H1 (cell line): Measurements from ENCODE around the gene P3H2.

ENCODE experiments used
- ASH2L ChIP-seq: fragments of 200-600, 300-600 bp; sonication (generic); IDR thresholded peaks from one replicate; pipeline ENCODE4 v1.7.1; 2017; ENCODE audit warnings: low read length
- EZH2 ChIP-seq: fragments of 200-600 bp; sonication (generic); IDR thresholded peaks from 2 replicates; pipeline ENCODE4 v1.7.1; 2012; ENCODE audit warnings: low read depth, mild to moderate bottlenecking, moderate library complexity, low read length, inconsistent platforms; ENCODE audit not compliant: severe bottlenecking
- GTF2F1 ChIP-seq: IDR thresholded peaks from 2 replicates; pipeline ENCODE4 v1.6.1; 2012; ENCODE audit warnings: low read depth, low read length, improper control_type of control experiment, borderline replicate concordance
- POLR2AphosphoS5 ChIP-seq: IDR thresholded peaks from 2 replicates; pipeline ENCODE4 v1.6.1; 2011; ENCODE audit warnings: low read depth, low read length
- SAP30 ChIP-seq: fragments of 300-600 bp; sonication (generic); IDR thresholded peaks from 2 replicates; pipeline ENCODE4 v1.7.1; 2012; ENCODE audit warnings: low read length, moderate library complexity, mild to moderate bottlenecking, inconsistent platforms; ENCODE audit not compliant: insufficient read depth, insufficient replicate concordance

GRCh38 chr3:190000861-190001196 is 119.9 kb downstream of the P3H2 start:
- TF ChIP-seq POLR2AphosphoS5 (no peak), GTF2F1 (no peak), EZH2 (no peak), SAP30 (no peak), ASH2L (no peak)
